HPDE6-E6E7 (cell line): ENCODE measurements around the gene BOK.
"Not testable (repeated sequence)": the region's sequence is repeated elsewhere in the genome, so short reads cannot be mapped to it uniquely, and the experiment has no call there.

Experiments used
- DNase-seq: peaks from one replicate; pipeline ENCODE4 v3.0.0; 2011; ENCODE audit warnings: missing footprints; ENCODE audit errors: extremely low spot score

The BOK gene

DNA sequence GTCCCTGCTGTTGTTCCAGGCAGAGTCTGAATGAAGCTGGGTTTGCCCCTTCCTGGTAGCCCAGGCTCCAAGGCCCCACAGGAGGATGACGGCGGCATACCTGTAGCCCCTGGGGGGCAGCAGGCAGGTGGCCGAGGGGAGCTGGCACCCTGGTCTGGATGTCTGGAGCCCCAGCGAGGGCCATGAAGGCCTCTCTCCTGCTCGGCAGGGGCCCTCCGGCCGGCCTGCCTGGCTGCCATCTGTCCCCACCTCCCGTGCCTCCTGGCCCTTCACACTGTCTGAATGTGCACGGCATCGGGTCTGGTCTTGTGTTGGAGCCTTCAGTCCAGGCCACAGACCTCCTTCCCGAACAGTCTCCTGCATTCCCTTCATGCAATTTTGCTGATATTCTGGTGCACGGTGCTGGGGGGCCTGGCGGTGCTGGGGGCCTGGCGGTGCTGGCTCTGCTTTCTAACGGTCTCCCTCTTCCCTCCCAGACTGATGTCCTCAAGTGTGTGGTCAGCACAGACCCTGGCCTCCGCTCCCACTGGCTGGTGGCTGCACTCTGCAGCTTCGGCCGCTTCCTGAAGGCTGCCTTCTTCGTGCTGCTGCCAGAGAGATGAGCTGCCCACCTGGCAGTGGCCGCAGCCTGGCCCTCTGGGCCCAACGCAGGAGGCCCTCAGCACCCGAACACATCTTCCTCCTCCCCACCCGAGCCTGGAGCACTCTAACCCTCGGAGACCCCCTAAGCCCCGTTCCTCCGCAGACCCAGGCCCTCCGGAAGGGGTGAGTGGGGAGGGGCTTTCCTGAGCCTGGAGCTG lies 13.5 kb downstream of the BOK start:
- no peak for DNase-seq

DNA sequence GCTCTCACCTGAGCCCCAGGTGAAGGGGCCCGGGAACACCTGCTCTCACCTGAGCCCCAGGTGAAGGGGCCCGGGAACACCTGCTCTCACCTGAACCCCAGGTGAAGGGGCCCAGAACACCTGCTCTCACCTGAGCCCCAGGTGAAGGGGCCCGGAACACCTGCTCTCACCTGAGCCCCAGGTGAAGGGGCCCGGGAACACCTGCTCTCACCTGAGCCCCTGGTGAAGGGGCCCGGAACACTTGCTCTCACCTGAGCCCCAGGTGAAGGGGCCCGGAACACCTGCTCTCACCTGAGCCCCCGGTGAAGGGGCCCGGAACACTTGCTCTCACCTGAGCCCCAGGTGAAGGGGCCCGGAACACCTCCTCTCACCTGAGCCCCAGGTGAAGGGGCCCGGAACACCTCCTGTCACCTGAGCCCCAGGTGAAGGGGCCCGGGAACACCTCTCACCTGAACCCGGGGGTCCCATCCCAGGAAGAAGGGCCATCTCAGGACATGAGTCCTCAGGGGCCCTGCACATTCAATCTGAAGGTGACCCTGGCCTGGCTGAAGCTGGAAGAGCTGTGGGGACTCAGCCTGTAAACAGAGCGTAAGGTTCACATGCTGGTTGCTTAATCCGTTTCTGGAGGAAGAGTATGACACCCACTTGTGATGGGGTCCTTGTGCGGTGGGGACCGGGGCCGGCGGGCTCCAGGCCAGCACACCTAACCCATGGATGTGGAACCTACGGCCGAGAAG lies 14.5 kb downstream of the BOK start:
- not testable (repeated sequence) for DNase-seq

DNA sequence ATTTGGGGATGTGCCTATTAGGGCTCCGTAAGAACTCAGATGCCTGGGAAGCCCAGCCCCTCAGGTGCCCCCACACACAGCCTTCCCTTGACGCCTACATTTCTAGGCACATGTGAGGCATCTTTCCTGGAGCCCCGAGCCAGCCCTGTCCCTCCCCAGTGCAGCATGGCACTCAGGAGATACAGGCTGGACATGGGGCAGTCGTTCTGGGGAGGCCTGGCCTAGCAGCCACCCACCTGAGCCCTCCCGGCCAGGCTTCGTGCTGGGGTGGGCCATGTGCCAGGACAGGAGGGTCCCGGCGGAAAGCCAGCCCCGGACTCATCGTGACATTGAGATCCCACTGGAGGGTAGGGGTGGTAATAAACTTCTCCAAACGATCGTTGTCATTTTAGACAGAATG lies 15.2 kb downstream of the BOK start:
- DNase-seq: no peak

DNA sequence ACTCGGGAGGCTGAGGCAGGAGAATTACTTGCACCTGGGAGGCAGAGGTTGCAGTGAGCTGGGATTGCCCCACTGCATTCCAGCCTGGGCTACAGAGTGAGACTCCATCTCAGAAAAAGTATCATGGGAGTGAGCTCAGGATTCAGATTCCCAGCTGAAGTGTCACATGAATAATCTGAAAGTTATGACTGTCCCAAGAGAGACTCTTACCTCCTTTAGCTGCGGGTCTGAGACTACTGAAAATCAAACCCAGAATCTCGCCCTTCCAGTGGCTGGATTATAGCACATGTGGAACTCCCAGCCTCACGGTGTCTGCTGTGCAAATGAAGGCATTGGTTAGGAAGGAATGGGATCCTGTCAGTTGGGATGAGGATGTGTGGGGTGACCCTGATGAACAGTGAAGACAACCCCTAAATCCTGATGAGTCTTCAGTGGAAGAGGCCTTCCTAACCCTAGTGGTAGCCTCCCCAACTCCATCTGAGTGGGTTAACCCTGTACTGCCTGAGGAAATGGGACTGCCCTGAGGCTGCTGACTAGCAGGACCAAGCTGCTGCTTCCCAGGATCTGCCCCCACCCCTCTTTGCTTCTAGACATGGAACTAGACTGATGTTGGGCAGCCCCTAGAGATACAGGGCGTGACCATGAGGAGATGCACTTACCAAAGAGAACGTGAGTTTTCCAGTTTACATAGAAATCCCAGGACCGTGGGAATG lies 16.5 kb downstream of the BOK start:
- no peak for DNase-seq

DNA sequence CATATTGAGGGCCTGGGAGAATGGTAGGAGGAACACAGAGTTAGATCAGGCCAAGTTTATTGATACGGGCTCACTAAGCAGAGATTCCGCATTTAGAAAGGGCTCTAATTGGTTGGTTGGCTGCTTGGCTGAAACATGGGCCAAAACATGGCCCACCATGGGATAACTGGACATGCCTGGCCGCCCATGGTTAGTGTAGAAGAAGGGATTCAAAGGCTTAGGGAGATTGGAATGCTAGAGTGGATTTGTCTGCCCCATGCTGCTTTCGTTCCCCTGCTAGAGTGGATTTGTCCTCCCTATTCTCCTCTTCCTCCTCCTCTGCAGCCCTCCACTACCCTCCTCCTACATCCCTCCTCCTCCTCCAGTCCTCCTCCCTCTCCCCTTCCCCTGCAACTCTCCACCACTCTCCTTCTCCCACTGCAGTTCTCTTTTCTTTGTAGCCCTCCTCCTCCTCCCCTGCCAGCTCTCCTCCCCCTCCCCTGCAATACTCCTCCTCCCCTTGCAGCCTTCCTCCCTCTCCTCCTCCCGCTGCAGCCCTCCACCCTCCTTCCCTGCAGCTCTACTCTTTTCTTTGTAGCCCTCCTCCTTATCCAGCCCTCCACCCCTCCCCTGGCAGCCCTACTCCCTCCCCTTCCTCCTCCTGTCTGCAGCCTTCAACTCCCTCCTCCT lies 17.2 kb downstream of the BOK start:
- DNase-seq: no peak

DNA sequence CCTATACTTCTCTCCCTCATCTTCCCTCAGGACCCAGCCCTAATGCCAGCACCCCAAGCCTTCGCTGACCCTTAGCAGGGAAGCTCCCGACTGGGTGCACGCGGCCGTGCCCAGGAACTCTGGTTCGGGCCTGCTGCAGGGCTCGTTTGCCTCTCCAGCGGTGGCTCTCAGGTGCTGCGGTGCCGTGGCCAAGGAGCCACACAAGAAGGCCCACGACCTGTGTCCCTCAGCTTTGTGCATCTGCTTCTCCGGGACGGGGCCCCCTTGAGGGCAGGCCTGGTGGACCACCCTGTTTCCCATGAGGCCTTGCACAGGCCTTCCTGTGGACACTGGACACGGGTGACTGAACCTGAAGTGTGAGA lies 17.7 kb downstream of the BOK start:
- DNase-seq: no peak

DNA sequence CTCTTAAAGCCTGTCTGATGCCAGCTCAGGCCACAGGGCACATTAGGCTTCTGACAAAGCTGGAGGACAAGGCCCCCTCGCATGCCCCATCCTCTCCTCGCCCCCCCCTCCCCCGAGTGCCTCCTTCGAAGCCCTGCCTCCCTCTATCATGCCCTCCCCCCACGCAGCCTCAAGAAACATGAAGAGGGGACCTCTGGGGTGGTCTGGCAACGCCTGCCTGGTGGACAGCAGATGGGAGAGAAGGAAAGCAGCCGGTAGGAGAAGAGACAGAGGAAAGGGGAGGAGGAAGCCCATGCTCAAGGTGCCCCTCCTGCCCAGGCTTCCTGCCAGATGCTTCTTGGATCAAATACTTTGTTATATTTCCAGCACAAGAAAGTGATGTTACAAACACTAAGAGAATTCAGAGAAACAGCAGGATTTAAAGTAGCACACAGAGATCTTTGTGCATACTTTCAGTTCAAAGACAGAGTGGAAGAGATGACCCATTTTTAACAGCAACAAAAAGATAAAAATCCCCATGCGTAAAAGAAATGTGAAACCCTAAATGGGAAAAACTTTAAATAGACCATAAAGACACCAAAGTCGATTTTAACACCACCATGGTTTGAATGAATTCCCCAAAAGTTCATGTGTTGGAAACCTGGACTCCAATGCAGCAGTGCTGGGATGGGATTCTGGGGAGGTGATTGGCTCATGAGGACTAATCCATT lies 19.0 kb downstream of the BOK start:
- no peak for DNase-seq

DNA sequence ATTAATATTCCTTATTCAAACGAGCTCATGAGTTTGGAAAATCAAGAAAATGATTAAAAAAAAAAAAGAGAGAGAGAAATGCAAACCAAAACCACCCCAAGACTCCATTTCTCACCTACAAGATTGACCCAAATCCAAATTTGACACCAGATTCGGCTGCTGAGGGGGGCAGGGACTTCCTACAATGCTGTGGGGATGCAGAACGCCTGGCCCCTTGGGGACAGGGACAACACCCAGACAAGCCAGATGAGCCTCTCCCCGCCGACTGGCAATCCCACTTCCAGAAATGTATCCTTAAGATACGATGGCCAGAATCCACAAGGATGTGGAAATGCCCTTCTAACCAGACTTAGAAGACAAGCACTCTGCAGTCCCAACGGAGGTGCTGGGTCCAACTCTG lies 20.7 kb downstream of the BOK start:
- DNase-seq: no peak

DNA sequence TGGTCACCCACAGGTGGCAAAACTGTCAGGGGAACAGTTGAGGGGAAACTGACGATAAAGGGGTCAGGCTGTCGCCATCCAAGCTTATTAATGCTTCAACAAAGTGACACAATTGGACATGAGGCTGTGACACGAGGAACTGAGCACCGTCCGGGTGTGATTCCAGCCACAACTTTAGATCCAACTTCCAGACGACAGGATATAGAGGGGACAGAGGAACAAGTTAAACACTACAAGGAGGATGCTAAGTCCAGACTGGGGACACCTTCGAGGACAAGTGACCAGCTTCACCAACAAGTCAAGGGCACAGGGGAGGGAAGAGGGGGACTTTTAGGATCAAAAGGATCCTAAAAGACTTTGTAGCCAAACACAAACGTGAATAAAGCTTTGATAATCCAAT lies 23.8 kb downstream of the BOK start:
- DNase-seq: no peak

DNA sequence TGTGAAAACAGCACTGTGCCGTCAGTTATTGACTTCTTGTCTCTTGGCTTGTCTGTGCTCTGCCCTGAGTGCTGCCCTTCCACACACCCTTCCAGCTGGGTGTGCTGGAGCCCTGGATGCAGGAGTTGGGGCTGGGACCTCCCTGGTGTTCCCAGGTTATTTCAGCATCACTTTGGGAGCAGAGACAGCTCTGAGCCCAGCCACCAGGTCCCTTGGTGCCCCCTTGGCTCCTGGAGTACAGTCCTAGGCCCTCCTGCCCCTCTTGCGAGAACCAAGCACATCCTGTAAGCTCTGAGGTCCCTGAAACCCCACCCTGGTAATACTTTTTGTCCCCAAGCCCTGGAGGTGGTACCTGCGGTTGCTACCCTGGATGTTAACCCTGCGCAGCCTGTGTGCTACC lies 24.3 kb downstream of the BOK start:
- DNase-seq: no peak

DNA sequence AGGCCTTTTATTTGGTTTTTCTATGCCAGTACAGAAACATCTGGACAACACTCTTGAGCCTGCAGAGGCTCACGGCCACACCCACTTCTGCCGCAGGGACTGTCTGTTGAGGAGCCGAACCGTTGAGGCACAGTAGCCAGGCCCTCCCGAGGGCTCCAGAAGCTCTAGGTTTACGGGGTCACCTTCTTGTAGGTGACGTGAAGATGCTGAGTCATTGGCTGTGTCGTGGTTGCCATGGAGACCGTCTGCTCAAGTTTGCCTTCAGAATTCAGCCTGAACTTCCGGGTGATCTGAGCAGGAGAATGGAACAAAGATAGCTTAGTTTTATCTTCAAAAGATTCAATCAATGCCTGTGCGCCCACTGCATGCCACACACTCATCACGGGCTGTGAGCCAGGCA lies 25.9 kb downstream of the BOK start:
- no peak for DNase-seq

DNA sequence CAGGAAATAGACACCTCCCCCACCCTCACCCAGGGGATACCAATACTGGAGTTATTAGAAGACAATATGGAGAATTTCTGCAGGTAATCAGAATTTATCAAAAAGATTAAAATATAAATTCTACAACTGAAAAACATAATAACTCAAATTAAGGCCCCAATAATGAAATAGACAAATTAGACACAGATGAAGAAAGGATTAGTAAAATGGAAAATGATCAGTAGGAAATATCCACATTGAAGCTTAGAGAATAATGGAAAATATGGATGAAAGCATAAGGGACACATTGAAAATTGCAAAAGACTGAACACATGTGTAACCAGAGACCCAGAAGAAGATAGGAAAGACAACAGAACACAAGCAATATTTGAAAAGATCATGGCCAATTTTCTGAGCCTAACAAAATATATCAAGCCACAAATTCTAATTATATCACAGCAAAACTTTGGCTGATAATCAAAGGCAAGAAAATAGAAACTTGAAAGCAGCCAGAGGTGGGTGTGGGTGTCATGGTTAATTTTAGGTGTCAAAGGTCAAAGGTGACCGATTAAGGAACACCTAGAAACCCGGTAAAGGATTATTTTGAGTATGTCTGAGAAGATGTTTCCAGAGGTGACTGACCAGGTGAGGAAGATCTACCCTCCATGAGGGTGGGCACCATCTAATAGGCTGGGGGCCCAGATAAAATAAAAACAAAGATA lies 28.2 kb downstream of the BOK start:
- DNase-seq: no peak

DNA sequence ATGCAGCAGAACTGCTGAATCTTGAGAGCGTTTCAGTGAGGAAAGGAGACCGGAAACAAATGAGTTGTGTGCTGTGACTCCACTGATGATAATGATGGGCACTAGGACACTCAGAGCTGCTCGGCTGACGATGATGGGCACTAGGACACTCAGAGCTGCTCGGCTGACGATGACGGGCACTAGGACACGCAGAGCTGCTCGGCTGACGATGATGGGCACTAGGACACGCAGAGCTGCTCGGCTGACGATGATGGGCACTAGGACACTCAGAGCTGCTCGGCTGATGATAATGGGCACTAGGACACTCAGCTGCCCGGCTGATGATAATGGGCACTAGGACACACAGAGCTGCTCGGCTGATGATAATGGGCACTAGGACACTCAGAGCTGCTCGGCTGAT lies 31.3 kb downstream of the BOK start:
- DNase-seq: not testable (repeated sequence)

DNA sequence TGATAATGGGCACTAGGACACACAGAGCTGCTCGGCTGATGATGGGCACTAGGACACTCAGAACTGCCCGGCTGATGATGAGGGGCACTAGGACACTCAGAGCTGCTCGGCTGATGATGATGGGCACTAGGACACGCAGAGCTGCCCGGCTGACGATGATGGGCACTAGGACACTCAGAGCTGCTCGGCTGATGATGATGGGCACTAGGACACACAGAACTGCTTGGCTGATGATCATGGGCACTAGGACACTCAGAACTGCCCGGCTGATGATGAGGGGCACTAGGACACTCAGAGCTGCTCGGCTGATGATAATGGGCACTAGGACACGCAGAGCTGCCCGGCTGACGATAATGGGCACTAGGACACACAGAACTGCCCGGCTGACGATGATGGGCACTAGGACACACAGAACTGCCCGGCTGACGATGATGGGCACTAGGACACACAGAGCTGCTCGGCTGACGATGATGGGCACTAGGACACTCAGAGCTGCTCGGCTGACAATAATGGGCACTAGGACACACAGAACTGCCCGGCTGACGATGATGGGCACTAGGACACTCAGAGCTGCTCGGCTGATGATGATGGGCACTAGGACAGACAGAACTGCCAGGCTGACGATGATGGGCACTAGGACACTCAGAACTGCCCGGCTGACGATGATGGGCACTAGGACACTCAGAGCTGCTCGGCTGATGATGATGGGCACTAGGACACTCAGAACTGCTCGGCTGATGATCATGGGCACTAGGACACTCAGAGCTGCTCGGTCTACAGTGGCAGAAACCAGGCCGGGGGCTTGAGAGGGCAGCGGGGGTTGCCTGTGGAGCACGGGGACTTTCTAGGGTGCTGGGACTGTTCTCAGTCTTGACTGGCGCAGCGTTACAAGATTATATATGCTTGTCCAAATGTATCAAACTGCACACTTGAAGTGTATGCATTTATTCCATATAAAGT lies 32.2 kb downstream of the BOK start:
- DNase-seq: not testable (repeated sequence)

DNA sequence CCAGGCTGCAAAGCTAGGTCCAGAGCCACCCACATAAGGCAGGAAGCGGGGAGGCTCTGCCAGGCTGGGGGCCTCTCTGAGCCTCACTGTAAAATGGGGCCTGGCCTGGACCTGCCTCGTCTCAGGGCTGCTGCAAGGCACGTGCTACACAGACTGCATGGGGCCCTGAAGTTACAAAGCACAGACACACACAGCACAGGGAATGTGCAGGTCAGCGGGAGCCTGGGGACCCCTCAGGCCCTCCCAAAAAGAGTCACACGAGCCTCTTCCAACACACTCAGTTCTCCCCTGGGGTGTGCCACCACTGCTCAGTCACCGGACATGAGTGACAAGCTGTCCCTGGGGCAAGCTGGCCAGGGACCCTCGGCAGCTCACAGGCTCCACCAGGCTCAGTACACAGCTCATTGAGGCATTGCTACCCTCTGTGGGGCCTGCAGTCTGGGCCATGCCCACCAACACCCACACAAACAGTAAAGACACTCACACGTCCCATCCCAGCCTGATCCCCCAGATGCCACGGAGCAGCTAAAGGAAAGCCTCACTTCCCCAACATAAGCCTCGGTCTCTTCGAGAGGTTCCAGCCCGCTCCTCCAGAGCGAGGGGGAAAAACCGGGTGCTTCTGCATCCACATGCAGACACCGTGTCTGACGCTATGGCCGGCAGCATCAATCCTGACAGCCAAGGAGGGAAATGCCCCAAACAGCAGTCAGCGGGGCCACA lies 33.7 kb downstream of the BOK start:
- DNase-seq: no peak

DNA sequence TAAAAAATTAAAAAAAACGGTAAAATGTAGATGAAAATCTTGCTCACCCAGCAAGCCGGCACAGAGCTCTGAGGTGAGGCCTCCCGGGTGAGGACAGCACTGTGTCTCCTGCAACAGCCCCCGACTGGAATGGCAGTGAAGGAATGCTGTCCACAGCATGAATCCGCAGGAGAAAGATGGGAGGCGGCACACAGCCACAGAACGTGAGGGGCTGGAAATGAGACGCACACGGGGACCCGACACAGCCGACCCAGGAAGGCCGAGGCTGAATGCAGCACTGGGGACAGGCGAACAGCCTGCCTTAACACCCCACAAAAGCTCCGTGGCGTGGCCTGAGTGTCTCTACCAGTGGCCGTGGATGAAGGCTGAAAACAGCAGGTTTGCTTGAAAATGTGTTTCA lies 34.7 kb downstream of the BOK start:
- DNase-seq: no peak

DNA sequence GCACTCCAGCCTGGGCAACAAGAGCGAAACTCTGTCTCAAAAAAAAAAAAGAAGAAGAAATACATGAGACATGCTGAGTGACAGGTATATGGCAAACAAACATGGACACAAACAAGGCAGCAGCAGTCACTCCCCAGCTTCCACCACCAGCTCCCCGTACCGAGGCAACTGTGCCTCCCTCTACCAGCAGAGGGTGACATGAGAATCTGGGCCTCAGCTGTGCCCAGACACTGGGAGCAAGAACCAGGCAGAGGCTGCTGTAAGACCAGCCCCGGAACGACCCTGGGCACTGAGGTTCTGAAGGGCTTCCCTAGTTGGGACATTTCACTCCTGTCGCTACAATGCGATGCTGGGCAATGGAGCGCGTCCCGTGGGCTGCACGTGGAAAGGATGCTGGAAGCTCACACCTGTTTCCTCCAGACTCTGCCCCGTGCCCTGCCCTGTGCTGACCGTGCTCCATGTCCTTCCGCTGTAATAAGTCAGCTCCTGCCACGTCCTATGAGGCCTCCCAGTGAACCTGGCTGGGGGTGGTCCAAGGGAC lies 37.1 kb downstream of the BOK start:
- no peak for DNase-seq

DNA sequence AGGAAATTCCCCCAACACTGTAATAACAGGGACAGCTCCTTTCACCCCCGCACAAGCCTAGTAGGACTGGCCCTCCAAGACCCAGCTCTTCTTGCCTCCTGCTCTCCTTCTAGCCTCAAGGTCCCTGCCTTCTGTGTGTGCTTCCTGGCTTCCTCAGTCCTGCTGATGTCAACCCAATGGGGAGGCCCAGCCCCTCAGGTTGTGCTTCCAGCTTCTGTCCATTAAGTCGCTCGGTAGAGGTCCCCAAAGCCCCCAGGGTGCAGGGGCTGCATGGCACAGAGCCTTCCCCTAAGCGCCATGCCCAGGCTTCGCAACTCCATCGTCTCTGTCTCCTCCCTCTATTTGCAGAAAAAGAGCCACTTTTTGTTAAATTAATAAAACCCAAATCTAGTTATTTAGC lies 39.0 kb downstream of the BOK start:
- no peak for DNase-seq

DNA sequence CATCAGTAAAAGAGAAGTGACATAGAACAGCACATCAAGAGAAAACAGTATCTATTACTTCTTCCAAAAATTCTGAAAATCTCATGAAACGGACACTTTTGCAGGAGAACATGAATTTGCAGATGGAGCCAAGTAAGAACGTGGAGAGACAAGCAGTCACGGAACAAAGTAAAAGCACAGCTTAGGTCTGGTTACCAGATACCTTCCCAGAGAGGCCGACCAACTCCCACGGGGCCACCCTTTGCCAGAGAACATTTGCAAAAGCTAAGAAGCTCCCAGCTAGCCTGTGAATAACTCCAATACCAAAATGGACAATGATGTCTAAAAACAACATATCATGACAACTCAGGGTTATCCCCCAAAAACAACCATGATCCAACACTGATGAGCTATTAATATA lies 39.5 kb downstream of the BOK start:
- DNase-seq: no peak
